Measurements from ENCODE around the gene HOXD12. TPM values are rescaled to one million over a fixed set of nuclear protein-coding genes. Genes with fewer than 3 reads are reported as not detected.

HOXD12 gene
- total and polyA plus RNA-seq, 8 donors, result not detected

DNA sequence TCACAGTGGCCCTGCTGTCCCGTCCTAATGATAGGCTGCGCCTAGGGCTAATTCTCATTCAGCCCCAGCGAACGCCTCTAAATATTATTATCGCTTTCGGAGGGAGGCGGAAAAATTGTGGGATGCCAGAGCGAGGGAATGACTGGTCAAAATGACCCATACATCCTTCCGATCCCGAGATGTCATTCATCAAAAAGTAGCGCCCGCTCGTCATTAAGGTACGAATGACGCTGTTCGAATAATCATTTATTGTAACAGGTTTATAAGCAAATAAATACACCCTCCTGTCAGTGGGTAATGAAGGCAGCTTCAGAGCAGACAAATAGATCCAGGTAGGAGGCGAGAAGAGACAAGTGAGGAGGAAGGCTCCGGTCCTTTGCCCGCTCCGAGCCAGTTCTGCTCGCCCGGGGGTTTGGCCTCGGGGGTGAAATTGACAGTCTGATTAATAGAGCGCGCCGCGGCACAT lies 15.8 kb upstream of the HOXD12 start, which contains the start of gene EVX2:
TSS of gene EVX2 (minus strand) at position 167 of the 466 bp plus-strand sequence. CDS start 186 bp downstream, outside the sequence.
- TF ChIP-seq POLR2A (IDR thresholded peaks at IDR 0.05), result no peak
- TF ChIP-seq POLR2AphosphoS5 (IDR thresholded peaks at IDR 0.05), result no peak
- no peak for TF ChIP-seq EP300 (IDR thresholded peaks at IDR 0.05)
- no peak within 1 kb of the TSS for H3K27ac ChIP-seq
- 13 to 20% (median 18%) methylated on average over 27 of the region's 27 CpGs for WGBS, 5 donors
- intact Hi-C loops (cut with DNase I; ENCODE audit: low total_unique reads), result no loop called here
- peaks cover 73 to 100% (median 99%) of the 10 kb centered on the region in 3 donors for H3K27me3 ChIP-seq
- no peak for DNase-seq
- no peaks in the 10 kb centered on the region for H3K36me3 ChIP-seq
- peaks cover 9 to 54% (median 30%) of the 10 kb centered on the region in 4 donors for H3K9me3 ChIP-seq
- peaks cover 9 to 80% (median 52%) of the 10 kb centered on the region in 4 donors for H3K4me1 ChIP-seq
- no peak within 1 kb of the TSS for H3K4me3 ChIP-seq

DNA sequence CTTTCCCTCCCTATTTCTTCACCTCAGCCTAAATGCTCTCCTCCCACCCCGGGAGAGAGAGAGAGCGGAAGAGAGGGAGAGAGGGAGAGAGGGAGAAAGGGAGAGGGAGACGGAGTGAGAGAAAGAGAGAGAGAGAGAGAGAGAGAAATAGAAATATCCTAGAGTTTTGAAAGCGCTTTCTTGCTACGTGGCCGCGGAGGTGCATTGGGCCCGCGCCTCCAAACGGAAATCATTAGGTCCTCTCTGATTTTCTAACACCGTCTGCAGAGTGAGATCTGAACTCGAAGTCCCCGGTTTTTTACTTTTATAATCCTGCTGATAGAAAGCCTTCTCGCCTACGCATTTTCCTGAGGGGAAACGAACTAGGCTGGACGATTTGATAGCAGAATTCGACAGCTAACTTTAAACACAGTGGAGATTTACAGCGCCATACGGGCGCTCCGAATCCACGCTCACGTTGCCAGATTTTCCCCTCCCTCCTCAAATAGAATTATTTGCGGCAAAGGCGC lies 14.9 kb upstream of the HOXD12 start:
- no peak for DNase-seq
- no peak overlapping the region for H3K4me3 ChIP-seq
- 4 to 9% (median 6%) methylated on average over 26 of the region's 26 CpGs for WGBS, 5 donors
- no peak overlapping the region for H3K27ac ChIP-seq
- H3K27me3 ChIP-seq, result peaks cover 66 to 100% (median 99%) of the 10 kb centered on the region in 3 donors
- peaks cover 9 to 49% (median 30%) of the 10 kb centered on the region in 4 donors for H3K9me3 ChIP-seq
- intact Hi-C loops (cut with DNase I; ENCODE audit: low total_unique reads), result no loop called here
- H3K4me1 ChIP-seq, result peaks cover 9 to 72% (median 46%) of the 10 kb centered on the region in 4 donors
- TF ChIP-seq POLR2A (IDR thresholded peaks at IDR 0.05) (no peak), POLR2AphosphoS5 (IDR thresholded peaks at IDR 0.05) (no peak), CTCF (IDR thresholded peaks at IDR 0.05) (no peak), EP300 (IDR thresholded peaks at IDR 0.05) (no peak)
- H3K36me3 ChIP-seq, result no peaks in the 10 kb centered on the region

DNA sequence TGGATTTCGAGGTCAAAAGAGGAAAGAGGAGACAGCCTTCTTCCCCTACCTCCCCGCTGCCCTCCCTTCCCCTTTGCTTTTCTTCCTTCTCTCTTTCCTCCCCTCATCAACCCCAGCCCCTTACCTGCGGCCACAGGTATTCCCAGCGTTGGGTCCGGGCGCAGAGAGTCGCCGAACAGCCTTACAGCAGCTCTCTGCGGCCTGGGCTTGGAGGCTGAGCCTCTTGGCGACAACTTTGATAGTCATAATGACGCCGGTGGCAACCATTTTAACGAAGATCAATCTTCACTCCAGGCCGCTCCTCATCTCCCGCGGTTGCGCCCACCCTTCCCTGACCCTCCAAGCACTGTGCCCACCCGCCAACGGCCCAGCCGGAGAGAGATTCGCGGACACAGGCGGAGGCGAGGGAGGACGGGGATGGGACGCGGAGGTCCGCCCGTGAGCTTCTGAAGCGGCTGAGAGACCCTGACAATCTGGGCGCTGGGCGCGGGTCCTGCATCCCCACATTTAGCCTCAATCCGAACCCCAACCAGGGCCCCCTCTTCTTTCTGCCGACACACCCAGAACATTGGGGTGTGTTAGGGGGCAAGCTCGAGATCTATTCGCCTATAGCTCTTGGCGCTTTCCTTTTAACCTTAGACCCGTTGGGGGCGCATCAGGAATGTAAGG lies 14.3 kb upstream of the HOXD12 start:
- Histone ChIP-seq H3K4me3 (no peak overlapping the region), H3K4me1 (peaks cover 9 to 67% (median 41%) of the 10 kb centered on the region in 4 donors), H3K27ac (no peak overlapping the region), H3K9me3 (peaks cover 9 to 49% (median 30%) of the 10 kb centered on the region in 4 donors), H3K36me3 (no peaks in the 10 kb centered on the region), H3K27me3 (peaks cover 64 to 100% (median 100%) of the 10 kb centered on the region in 3 donors)
- WGBS, 5 donors, result 6 to 11% (median 9%) methylated on average over 27 to 40 of the region's 40 CpGs
- intact Hi-C loops (cut with DNase I; ENCODE audit: low total_unique reads), result no loop called here
- TF ChIP-seq POLR2AphosphoS5 (IDR thresholded peaks at IDR 0.05), result no peak
- TF ChIP-seq POLR2A (IDR thresholded peaks at IDR 0.05), result no peak
- no peak for TF ChIP-seq EP300 (IDR thresholded peaks at IDR 0.05)
- no peak for TF ChIP-seq CTCF (IDR thresholded peaks at IDR 0.05)
- peak in 1 of 2 donors; percentile 17 for DNase-seq

GRCh38 chr2:176085861-176086771 lies 13.5 kb upstream of the HOXD12 start:
- no peaks in the 10 kb centered on the region for H3K36me3 ChIP-seq
- peak; percentile 32 to 75 for DNase-seq
- no peak overlapping the region for H3K27ac ChIP-seq
- H3K4me1 ChIP-seq, result peaks cover 9 to 58% (median 36%) of the 10 kb centered on the region in 4 donors
- peak in 1 of 7 experiments; percentile 22 for TF ChIP-seq CTCF (IDR thresholded peaks at IDR 0.05)
- TF ChIP-seq POLR2AphosphoS5 (IDR thresholded peaks at IDR 0.05), result no peak
- TF ChIP-seq POLR2A (IDR thresholded peaks at IDR 0.05), result no peak
- TF ChIP-seq EP300 (IDR thresholded peaks at IDR 0.05), result no peak
- 3 to 5% (median 5%) methylated on average over 20 to 46 of the region's 46 CpGs for WGBS, 5 donors
- peaks cover 58 to 100% (median 100%) of the 10 kb centered on the region in 3 donors for H3K27me3 ChIP-seq
- intact Hi-C loops (cut with DNase I; ENCODE audit: low total_unique reads), result no loop called here
- H3K4me3 ChIP-seq, result peak overlapping the region in 1 of 4 donors; percentile 22
- H3K9me3 ChIP-seq, result peaks cover 9 to 41% (median 23%) of the 10 kb centered on the region in 4 donors

Data from stomach (tissue), 9 donors.